Stomach (tissue), 4 donors: ENCODE measurements around the gene OLIG2.

ENCODE experiments used
- POLR2A ChIP-seq, 4 donors: fragments of 450-650 bp; IDR thresholded peaks; one replicate each; pipeline ENCODE4 v1.6.1; 2016; ENCODE audit warnings: antibody characterized with exemption in 4 of 4, control low read depth in 2 of 4, mild to moderate bottlenecking in 1 of 4, moderate library complexity in 1 of 4
- POLR2AphosphoS5 ChIP-seq, 3 donors: sonication (generic); formaldehyde crosslinking; IDR thresholded peaks; one replicate each; pipeline ENCODE4 v1.6.1; 2016; ENCODE audit warnings: antibody characterized with exemption in 3 of 3
- TF ChIP-seq, protein P1 (sequence below), 7 experiments: fragments of 450-650 bp in 4 of 7; fragments of 200-600 bp in 3 of 7; sonication (generic) in 3 of 7; IDR thresholded peaks; one replicate each; pipeline ENCODE4 v1.5.1; 2016 to 2019; ENCODE audit warnings: antibody characterized with exemption in 7 of 7, control low read depth in 2 of 7, mild to moderate bottlenecking in 1 of 7

DNA sequence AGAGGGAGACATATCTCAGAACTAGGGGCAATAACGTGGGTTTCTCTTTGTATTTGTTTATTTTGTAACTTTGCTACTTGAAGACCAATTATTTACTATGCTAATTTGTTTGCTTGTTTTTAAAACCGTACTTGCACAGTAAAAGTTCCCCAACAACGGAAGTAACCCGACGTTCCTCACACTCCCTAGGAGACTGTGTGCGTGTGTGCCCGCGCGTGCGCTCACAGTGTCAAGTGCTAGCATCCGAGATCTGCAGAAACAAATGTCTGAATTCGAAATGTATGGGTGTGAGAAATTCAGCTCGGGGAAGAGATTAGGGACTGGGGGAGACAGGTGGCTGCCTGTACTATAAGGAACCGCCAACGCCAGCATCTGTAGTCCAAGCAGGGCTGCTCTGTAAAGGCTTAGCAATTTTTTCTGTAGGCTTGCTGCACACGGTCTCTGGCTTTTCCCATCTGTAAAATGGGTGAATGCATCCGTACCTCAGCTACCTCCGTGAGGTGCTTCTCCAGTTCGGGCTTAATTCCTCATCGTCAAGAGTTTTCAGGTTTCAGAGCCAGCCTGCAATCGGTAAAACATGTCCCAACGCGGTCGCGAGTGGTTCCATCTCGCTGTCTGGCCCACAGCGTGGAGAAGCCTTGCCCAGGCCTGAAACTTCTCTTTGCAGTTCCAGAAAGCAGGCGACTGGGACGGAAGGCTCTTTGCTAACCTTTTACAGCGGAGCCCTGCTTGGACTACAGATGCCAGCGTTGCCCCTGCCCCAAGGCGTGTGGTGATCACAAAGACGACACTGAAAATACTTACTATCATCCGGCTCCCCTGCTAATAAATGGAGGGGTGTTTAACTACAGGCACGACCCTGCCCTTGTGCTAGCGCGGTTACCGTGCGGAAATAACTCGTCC is 1.3 kb upstream of the OLIG2 start:
- TF ChIP-seq POLR2AphosphoS5 (IDR thresholded peaks at IDR 0.05) (no peak), POLR2A (IDR thresholded peaks at IDR 0.05) (no peak)
- TF ChIP-seq, protein P1, sequence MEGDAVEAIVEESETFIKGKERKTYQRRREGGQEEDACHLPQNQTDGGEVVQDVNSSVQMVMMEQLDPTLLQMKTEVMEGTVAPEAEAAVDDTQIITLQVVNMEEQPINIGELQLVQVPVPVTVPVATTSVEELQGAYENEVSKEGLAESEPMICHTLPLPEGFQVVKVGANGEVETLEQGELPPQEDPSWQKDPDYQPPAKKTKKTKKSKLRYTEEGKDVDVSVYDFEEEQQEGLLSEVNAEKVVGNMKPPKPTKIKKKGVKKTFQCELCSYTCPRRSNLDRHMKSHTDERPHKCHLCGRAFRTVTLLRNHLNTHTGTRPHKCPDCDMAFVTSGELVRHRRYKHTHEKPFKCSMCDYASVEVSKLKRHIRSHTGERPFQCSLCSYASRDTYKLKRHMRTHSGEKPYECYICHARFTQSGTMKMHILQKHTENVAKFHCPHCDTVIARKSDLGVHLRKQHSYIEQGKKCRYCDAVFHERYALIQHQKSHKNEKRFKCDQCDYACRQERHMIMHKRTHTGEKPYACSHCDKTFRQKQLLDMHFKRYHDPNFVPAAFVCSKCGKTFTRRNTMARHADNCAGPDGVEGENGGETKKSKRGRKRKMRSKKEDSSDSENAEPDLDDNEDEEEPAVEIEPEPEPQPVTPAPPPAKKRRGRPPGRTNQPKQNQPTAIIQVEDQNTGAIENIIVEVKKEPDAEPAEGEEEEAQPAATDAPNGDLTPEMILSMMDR (IDR thresholded peaks at IDR 0.05), result no peak
